NOMO-1 (cell line): ENCODE measurements around the gene NR1H4.
A peak's percentile ranks its signal among the peaks of the same experiment; 100 is the strongest.
"Not testable (repeated sequence)": the region's sequence is repeated elsewhere in the genome, so short reads cannot be mapped to it uniquely, and the experiment has no call there.

Source experiments
- DNase-seq, 2 experiments: peaks; one replicate each; lab custom pipeline; 2025; ENCODE audit not compliant: unreplicated experiment in 2 of 2; lab: John Stamatoyannopoulos, UW

The NR1H4 gene

DNA sequence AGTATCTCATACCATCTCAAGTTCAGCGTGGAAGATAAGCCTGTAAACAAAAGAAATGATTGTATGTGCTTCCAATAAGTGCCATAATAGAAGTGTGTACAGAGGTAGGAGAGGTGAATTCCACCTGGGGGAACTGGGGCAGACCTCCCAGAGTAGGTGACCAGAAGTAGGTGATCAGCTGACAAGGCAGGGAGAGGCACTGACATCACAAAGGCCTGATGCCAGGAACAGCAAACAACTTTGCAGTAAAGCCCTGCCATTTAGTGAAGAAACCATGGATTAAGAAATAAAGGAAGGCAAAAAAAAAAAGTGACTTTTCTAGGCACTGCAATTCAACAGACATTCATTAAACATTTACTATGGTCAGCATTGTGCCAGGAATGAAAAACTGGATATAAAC, 31.1 kb downstream of the NR1H4 start:
- no peak for DNase-seq

DNA sequence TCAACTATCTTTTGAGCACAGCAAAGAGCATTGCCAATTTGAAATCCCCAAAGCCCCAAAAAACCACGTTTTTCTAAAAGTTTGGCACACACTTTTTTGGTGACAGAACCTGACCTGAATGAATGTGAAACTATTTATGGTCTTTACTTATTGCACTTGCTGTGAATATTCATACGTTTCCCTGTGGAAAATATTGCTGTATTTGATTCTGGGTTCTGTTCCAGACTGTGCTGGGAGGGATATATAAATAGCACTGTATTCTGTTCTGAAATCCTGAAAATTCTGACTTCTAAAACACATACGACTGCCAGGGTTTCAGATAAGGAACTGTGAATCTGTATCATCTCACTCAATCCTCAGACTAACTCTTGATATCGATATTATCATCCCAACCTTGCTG, 35.1 kb downstream of the NR1H4 start:
- no peak for DNase-seq

DNA sequence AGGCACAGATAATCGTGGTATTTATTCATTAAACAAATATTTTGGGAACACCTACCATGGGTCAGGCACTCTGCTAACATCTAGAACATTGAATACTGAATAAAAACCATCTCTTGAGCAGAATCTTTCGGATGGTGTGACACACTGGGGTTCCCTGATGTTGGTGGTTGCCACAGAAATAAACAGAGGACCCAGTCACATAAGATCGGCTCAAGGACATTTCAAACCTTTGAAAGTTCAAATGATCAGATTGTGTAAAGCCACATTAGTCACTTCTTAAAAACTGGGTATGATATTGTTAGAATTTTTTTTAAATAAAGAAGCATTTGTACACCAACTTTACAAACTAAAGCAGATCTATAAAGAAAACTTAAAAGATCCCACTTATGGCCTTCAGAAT, 39.0 kb downstream of the NR1H4 start:
- DNase-seq: no peak

DNA sequence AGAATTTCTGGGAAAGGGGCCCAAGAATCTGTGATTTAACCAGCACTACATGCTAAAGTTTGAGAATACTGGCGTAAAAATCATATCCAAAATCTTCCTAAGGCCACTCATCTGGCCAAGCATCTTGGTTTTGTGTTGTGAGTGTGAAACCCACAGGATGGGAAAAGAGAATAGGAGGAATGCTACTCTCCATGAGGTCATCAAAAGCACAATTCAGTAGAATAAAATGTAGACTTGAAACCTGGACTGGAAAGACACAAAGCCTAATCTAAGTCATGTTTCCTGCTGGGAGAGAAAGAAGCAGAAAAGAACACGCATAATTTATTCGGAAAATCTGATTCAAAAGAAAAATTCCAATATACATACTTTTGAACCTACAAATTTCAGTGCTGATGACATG, 42.3 kb downstream of the NR1H4 start:
- no peak for DNase-seq

DNA sequence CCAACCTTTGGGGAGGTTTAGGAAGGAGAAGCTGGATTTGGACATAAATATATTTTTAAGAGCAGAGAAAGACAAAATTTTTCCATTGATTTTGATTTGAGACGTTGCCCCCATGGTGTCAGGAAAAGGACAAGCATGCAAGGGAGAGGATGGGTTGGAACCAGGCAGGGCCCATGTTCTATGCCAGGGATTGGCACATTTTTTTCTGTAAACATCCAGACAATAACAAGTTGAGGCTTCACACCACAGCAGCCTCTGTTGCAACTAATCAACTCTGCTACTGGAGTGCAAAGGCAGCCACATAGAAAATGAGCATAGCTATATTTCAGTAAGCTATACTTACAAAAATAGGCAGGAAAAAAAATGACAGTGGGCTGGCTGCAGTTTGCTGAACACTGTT, 44.7 kb downstream of the NR1H4 start:
- no peak for DNase-seq

DNA sequence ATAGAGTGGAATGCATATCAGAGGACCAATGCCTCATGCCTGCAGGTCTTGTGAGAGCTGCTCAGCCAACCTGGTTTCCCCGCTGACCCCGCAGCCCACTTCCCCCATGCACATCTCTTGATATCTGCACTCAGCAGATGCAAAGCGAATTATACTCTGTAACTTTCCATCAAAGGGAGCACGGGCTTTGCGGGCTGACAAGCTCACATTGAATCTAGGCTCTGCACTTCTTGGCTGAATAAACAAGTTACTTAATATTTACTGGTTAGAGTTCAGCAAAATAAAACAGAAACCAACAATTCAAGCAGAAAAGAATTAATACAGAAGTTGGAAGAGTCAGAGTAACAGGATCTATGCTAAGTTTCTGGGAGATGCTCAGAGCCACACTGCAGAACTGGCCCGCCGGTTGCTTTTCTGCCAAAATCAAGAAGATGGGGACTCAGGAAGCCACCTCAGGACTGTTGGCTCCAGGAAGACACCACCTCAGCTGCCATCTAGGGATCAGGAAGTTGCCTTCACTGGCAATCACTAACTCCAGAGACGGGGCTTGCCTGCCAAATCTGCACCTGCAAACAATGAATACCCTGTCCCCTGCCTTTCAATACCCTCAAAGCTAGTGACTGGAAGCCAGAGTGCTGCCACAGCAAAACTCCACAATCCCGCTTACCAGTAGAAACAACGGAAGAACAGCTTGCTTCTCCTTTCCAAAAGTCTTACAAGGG, 46.5 kb downstream of the NR1H4 start:
- no peak for DNase-seq

DNA sequence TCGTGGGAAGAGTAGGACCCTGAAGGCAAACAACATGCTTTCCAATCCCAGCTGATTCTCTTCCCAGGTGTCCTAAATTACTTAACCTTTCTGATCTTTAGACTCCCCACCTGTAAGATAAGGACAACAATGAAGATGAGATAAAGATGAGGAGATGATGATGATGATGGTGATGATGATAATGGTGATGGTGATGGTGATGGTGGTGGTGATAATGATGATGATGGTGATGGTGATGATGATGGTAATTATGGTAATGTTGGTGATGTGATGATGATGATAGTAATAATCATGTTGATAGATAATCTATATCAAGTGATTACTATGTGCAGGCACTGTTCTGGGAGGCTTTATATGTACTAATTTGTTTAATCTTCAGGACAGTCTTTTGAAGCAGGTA, 48.3 kb downstream of the NR1H4 start:
- no peak for DNase-seq

DNA sequence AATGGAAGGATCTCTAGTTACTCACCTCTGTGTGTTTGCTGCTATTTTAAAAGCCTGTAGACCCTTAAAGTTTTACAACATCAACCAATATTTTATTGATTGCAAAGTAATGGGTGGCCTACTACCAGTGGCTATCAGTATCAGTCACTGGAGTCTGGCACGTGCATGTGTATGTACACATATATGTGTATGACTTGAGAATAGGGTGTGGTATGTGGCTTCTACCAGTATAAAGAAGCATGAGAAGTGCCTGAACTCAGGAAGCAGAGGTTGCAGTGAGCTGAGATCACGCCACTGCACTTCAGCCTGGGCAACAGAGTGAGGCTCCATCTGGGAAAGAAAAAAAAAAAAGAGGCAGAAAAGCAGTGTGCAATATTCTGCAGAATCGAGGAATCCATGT, 54.4 kb downstream of the NR1H4 start:
- no peak for DNase-seq

DNA sequence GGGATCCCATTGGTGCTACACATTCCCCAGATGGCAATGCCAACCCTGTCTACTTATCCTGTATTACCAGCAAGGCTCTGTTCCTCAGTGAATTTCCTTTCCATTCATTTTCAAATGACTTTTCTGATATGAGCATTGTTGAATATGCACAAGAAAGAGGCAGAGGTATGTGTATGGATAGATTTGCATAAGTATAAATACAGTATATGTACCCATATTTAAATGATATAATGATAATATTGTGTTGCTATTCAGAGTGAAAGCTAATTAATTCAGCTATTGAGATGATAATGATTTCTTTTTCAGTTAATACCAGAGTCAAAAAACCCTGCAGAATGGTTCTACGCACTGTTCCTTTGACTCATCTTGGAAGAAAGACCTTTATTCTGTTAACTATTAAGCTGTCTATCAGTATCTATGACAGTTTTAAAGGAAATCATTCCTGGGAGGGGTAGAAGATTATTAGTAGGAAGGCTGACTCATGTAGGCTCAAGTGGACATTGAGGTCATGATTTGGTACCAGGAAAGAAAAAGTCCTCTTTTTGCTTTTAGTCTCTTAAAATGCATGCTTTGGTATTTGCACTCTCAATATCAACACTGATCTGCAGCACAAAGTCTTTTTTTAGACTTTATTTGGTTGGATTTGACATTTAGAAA, 54.9 kb downstream of the NR1H4 start:
- DNase-seq: no peak

DNA sequence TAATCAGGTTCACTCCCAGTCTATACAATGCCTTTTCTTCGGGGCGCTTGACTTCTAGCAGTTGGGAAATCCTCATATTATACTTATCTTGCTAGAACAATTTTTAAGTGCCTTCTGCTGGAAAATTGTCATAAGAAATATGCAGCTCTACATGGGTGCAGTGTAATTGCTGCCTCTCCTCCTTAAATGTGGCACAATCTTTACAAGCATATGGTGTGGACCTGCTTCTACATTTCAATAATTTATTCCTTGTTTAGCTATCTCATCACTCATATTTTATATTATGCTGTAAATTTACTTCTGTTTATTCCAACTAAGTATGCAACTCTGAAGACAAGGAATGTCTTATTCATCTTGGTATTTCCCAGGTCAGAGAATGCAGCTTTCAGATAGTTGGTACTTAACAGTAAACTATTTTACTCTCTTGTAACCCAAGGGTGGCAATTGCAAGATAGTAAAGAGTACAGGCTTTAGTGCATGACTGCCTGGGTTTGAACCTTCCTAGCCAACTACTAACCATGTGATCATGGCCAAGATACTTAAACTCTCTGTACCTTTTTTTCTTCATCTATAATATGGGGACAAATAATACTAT, 56.2 kb downstream of the NR1H4 start:
- DNase-seq: no peak

DNA sequence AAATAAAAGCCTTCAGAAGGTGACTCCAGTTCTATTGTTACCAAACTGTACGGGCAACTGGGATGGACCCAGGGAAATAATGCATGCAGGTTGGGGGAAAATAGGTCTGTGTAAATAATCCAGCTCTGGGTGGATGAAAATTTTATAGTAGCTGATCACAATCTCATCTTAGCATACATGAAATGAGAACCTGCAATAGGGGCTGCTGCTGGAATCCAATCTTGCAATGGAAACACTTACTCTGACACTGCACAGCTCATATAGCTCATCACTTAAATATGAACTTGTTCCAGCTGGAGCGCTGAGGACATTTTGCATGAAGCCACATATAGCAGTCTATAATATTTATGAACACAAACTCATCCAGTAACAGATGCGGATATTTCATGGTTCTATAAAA, 59.7 kb downstream of the NR1H4 start:
- no peak for DNase-seq

DNA sequence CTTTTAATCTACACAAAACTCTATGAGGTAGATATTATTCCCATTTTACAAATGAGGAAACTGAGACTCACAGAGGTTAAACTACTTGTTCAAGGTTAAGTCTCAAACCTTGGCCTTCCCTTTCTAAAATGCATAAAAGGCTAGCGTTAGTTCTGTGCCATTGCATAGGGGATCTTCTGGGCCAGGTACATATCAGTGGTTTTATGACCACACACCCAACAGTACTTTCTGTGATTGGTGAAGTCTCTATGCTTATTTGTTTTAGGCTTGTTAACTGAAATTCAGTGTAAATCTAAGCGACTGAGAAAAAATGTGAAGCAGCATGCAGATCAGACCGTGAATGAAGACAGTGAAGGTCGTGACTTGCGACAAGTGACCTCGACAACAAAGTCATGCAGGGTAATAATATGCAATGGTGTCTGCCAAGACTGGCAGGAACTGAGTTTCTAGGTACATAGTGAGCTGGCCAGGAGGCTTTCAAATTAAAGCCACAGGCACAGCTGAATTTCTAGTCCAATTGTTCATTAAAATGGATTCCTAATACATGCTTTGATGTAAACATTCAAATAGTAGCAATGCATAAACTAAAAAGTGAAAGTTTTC, 61.1 kb downstream of the NR1H4 start:
- DNase-seq: no peak

DNA sequence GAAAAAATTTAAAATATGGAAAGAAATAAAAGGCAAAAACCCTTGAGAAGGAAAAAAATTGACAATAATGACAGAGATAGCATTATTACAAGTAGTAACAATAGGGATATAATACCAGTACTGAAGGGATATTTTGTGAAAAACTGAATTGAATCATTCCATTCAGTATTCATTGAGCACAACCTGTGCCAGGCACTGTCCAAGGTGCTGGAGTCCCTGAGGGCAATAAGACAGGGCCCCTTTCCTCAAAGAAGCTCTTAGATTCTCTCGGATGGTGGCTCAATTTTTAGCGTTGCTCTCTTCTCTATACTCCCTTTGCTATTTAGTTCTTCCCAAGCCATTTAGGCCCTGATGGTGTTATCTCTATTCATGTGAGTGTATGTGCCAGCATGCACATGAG, 65.5 kb downstream of the NR1H4 start:
- peak in 1 of 2 experiments; percentile 4 for DNase-seq

DNA sequence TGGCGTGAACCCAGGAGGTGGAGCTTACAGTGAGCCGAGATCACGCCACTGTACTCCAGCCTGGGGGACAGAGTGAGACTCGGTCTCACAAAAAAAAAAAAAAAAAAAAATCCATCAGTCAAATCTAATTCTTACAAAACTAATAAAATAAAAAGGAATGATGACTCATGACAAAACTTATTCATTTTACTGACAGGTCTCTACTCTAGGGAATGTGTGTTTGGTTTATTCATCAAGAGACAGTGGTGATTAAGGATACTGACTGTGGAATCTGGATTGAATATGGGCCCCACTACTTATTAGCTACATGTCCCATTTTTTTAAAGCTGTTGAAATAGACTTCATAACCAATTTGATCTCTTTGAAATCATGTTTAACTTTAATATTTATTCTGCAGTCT, 70.5 kb downstream of the NR1H4 start:
- DNase-seq: no peak

DNA sequence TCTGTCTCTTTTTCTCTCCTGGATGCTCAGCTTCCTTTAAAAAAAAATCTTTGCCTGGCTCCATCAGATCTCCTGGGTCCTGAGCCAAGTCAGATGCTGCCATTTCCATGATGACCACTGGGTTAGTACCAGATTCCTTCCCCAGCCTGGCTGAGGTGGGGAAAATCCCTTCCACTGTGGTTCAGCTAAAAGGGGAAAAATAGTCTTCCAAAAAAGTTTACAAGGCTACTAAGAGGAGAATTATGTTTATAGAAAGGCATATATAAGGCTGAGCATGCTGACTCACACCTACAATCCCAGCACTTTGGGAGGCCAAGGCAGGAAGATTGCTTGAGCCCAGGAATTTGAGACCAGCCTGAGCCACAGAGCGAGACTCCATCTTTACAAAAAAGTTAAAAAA, 71.4 kb downstream of the NR1H4 start:
- no peak for DNase-seq

DNA sequence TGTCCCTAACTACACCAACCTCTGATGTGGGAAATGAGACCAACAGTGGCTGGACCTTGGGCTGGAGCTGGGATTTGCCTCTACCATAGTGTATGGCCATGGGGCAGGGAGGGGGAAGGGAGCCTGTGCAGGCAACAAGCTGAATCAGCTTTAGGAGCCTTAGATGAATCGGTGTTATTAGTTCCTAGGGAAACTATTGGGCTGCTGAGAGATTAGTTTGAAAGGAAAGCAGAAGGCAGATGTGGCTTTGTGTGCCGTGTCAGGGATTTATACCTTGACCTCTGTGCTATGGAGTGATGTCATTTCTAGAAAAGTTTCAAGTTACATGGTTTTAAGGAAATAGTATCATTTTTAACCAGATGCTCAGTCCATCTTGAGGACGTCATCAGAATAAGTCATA, 80.3 kb downstream of the NR1H4 start:
- no peak for DNase-seq

DNA sequence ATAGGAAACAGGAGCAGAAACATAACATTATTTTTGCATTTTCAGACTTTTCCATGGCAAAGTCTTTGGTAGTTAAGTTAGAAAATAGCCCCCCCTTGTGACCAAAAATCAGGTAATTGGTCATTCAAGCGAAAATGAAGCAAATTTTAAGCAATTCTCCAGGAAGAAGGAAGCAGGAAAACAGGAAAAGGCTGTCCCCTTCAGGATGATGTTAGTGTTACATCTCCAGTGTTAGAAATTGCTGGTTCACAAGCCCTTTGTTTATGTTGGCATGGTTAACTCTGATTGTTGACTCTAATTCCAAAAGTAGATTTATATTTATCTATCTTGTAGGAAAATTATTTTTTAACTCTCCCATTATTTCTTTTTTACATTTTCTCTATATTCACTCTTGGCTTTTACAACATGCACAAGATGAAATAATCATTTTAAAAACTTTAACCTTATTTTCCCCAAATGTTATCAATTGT, 81.0 kb downstream of the NR1H4 start:
- DNase-seq: peak; percentile 41 to 71

DNA sequence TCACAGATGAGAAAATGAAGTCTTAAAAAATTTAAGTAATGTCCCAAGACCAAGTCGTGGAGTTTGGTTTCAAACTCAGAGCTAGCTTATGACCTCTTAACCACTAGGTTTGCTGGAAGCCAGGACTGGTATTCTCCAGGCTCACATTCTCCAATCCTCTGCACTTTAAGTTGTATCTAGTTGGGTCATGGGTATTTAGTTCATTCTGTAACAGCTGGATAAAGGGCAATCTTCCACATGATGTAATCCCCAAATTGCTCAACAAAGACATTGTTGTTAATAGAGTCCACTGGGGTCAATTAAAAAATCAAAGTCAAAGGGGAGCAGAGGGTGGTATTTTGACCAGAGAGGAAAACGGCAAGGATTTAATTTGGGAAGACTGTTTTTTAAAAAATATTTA, 82.1 kb downstream of the NR1H4 start:
- DNase-seq: no peak

DNA sequence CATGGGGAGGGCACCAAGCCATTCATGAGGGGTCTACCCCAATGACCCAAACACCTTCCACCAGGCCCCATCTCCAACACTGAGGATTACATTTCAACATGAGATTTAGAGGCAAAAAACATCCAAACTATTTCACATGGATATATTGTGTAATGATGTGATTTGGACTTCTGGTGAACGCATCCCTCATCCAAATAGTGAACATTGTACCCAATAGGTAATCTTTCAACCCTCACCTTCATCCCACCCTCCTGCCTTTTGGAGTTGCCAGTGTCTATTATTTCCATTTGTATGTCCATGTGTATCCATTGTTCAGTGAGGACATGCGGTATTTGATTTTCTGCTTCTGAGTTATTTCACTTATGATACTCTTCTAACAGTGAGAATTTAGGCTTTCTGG, 83.7 kb downstream of the NR1H4 start:
- DNase-seq: no peak

DNA sequence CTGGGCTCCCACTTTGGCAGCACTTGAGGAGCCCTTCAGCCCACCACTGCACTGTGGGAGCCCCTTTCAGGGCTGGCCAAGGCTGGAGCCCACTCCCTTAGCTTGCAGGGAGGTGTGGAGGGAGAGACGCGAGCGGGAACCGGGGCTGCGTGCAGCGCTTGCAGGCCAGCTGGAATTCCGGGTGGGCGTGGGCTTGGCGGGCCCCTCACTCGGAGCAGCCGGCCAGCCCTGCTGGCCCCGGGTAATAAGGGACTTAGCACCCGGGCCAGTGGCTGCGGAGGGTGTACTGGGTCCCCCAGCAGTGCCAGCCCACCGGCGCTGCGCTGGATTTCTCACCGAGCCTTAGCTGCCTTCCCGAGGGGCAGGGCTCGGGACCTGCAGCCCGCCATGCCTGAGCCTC, 85.6 kb downstream of the NR1H4 start:
- DNase-seq: not testable (repeated sequence)

DNA sequence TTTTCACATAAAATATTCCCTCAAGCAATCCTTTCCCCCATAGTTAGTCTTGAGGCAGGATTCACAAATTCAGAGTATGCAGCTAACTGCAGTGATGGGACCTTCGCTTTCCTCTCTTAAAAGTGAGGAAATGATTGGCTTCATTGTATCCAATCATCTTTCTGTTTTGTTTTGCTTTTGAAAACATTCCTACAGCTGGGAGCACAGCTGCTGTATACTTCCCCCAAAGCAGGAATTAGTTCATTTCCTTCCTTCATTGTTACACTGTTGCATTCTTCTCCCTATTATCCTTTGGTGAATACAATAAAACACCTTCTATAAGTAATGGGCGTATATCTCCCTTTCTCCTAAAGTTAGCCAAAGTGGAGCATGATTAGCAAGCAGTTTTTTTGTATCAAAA, 90.4 kb downstream of the NR1H4 start:
- DNase-seq: no peak
